ENCODE data around the gene P3R3URF.
A peak's percentile ranks its signal among the peaks of the same experiment; 100 is the strongest.

The P3R3URF gene

DNA sequence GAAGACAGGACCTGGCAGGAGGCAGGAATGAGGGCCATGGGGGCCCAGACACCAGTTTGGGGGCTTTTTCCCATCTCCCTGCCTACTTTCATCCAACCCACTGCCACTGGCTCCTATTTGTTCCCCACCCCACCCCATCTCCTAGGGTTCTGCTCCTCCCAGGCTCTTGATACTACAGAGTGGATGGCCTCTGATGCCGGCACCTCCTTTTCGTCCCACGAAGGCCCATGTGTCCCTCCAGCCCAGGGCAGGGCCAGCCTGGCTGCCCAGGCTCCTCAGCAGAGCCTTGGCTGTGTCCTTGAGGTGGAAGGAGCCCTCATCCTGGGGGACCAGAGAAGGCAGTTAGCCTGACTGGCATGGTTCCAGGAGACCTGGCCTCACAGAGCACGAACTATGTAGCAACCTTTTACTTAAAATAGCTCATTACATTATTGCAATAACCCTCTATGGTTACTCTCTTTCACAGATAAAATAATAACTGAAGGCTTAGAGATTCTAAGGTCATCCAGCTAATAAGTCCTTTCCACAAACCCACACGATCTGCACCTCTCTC, 18.4 kb upstream of the P3R3URF start:
- no peak for DNase-seq (ENCODE audit: low read depth in 1 of 2, low spot score in 1 of 2)

DNA sequence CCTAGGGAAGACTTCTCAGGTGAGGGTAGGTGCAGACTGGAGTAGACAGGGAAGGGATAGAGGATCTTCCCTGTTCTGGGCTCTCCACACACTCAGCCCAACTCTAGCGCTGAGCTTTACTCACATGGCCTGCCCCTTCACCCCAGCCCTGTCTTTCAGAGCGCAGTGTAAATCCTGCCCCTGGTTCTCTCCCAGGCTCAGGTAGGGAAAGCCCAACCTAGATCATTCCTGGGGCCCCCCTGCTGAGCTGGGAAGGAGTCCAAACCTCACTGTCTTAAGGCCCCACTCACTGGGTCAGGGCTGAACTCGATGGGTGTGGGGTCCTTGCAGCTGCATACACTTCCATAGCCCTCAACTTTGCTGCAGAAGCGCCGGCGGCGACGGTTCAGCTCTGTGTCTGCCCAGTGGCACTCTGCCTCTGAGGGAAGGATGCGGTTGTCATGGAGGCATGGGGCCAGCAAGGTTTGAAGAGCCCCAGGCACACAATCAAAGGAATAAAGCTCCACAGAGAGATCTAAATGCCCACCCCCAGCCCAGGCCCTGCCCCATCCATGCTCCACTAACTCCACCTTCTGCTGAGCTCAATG, 17.8 kb upstream of the P3R3URF start:
- DNase-seq (ENCODE audit: low read depth in 1 of 2, low spot score in 1 of 2) = no peak

DNA sequence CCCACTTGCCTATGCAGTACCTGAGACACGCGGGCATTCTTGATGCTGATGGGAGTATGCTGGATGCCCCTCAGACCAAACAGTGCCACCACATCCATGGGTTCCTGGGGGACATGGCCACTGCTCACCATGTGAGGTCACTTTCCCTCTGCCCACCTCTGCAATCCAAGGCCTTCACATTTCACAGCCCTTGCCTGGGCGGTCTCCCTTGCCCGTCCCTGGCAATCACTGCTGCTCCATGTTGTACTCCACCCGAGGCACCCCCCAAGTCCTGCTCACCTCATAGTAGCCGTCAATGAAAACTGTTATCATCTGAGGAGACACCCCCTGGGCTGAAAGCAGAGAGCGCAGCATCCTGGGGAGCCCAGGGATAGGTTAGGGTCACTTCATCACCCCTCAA, 17.0 kb upstream of the P3R3URF start:
- no peak for DNase-seq (ENCODE audit: low read depth in 1 of 2, low spot score in 1 of 2)

DNA sequence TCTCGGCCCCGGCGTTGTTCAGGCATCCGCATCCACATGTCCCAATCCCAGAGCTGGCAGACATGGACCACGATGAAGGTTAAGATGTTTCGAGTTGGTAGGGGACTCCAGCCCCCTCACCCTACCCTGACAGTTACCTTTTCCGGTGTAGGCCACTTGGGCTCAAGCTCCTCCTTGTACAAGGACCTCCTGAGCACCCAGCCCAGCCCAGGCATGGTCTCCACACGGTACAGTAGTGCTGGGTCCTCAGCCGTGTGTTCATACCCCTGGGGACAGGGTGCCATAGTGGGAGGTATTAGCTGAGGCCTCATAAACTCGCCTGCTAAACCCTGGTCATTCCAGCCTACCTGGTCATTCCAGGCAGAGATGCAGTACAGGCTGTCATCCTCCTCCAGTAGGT, 15.9 kb upstream of the P3R3URF start:
- no peak for DNase-seq (ENCODE audit: low read depth in 1 of 2, low spot score in 1 of 2)

DNA sequence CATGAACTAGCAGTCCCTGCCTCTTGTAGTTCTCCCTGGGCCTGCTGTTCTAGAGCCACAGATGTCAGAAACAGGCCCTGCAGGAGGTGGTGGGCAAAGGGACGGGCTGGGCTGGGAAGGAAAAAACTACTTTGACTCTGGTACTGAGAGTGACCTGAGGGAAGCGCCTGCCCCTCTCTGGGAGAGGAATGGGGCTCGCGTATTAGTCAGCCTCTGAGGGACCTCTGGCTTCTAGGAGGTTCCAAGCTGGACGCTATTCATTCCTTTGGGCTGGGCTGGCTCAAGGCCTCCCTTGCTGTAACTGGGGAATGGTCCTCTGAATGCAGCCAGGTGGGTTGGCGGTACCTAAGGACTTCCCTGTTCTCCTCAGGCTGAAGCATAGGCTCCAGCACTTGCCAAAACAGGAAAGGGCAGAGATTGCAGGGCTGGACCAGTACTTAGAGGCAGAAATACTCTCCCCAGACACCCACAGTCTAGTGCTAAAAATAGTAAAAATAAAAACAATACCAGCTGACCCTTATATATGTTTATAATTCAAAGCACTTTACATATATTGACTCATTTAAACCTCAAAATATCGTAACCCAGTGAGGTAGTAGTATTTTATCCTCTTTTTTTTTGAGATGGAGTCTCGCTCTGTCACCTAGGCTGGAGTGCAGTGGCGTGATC, 14.9 kb upstream of the P3R3URF start:
- DNase-seq (ENCODE audit: low read depth in 1 of 2, low spot score in 1 of 2) = no peak

DNA sequence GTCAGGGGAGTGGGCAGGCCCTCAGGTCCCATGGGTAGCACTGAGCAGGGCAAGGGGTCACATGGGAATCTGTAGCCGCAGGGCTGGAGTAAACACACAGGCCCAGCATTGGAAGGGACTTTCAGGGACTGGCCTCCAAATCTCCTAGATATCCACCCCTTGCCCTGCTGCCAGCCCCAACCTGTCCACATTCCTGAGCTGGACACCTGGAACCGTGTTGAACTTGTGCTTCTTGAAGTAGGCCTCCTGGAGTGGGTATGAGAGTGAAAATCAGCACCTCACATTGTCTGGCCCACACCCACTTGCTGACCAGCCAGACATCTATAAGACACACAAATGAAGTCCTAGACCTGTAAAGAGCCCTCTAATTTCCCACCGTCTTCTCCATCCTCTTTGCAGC, 14.3 kb upstream of the P3R3URF start:
- no peak for DNase-seq (ENCODE audit: low read depth in 1 of 2, low spot score in 1 of 2)

DNA sequence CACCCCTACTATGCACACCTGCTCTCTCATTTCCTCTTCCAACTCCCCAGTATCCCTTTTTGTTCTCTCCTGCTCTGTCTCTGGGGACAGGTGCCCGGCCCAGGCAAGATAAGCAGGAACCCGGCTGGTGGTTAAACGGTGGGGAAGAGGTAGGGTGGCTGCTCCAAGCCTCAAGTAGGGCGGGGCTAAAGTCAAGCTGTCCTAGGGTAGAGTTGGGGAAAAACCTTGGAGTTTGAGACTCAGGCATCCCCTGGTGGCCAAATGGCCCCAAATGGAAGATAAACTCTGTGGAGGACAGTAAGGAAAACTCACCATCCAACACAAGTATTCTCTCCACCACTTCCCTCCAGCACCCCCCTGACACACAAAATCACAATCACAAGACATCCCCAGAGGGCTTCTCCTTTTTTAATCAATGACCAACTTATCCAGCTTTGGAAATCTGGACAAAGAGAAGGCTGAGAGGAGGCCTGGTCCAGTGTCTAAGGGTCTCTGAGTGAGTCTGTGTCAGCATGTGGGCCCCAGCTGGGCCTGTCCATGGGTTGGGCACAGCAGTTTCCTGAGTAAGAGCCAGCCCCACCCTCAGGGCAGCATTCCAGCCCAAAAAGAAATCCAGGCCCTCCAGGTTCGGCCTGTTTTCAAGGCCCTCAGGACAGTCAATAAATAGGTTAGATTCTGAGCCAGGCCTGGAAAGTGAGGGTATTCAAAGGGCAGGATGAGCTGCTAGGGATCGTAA, 12.2 kb upstream of the P3R3URF start:
- no peak for DNase-seq (ENCODE audit: low read depth in 1 of 2, low spot score in 1 of 2)

DNA sequence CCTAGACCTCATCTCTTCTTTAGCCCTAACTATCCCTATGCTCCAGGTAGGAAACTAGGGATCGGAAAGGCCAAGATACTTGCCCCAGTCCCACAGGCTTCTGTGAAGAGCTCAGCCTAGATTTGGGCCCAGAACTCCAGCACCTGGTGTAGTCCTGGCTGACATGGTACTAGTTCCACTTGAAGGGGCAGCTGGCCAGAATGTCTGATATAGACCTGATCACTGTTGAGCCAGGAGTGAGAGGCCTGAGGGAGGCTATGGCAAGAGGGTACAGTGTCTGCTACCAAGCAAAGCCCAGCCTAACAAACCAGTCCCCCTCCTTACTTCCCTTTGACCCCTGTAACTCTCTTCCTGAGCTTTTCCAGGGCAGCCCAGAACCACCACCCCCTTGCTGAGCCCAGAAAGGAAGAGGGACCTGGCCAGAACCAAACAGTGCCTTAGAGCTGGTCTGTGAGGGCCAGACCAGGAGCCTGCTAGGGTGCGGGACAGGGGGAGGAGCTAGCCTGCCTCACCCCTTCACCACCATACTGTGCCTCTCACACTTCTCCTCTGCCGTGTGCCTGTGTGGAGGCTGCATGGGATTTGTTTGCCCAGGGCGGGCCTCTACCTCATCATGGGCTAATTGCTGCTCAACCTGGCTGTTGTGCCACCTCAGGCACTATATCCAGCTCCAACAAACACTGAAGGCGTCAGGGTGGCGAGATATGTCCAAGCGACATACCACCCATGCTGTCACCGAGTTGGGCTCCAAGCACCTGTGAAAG, 11.0 kb upstream of the P3R3URF start:
- DNase-seq (ENCODE audit: low read depth in 1 of 2, low spot score in 1 of 2) = no peak

DNA sequence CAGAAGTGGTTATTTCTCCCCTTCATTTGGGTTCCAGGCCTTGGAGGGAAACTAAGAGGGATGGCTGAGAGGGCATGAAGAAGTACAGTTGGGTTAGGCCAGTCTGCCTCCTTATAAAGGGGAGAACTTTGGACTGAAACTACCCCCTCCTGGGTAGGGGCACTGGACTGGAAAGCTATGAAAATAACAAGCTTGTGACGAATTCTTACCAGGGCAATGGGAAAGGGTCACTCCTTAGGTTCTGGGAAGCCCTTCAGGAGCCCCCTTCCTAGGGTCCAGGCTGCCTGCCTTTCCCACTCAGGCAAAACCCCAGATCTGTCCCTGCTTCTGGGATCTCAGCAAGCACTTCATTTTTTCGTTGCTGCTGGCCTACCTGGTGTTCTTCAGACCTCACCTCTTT, 9.8 kb upstream of the P3R3URF start:
- no peak for DNase-seq (ENCODE audit: low read depth in 1 of 2, low spot score in 1 of 2)

DNA sequence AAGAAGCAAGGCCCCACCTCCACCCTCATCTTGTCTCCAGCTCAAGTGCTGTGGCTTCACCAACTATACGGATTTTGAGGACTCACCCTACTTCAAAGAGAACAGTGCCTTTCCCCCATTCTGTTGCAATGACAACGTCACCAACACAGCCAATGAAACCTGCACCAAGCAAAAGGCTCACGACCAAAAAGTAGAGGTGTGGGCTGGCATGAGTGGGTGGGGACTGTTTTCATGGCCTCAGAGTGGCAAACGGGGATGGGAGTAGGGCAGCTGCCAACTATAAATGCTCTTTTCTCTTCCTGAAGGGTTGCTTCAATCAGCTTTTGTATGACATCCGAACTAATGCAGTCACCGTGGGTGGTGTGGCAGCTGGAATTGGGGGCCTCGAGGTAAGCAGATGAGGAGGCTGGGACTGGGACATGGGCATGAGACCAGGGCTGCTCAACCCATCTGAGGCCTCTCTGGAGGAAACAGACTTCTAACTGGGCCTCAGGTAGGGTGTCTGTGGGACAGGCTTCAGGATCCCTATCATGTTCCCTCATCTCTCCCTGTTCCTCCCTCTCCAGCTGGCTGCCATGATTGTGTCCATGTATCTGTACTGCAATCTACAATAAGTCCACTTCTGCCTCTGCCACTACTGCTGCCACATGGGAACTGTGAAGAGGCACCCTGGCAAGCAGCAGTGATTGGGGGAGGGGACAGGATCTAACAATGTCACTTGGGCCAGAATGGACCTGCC, 8.8 kb upstream of the P3R3URF start:
- DNase-seq (ENCODE audit: low read depth in 1 of 2, low spot score in 1 of 2) = peak in 1 of 2 donors; percentile 42

DNA sequence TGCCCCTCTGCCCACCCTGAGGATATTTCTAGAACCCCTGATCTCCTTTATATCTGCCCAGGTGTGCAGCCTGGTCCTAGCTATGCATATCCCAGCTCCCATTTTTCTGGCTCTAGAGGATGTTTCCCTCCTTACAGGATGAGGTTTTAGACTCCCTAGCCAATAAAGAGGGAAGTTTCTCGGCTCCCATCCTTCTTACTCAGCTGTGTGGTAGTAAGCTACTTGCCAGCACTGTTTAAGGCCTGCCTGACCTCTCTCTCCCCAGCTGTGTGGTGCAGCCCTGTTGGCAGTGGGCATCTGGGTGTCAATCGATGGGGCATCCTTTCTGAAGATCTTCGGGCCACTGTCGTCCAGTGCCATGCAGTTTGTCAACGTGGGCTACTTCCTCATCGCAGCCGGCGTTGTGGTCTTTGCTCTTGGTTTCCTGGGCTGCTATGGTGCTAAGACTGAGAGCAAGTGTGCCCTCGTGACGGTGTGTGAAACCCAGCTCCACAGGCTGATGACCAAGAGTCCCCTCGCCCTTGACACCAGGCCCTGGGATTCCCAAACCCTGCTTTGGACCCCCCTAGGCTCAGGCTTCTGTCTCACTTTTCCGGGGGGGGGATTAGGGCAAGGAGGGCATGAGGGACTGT, 7.8 kb upstream of the P3R3URF start:
- no peak for DNase-seq (ENCODE audit: low read depth in 1 of 2, low spot score in 1 of 2)

DNA sequence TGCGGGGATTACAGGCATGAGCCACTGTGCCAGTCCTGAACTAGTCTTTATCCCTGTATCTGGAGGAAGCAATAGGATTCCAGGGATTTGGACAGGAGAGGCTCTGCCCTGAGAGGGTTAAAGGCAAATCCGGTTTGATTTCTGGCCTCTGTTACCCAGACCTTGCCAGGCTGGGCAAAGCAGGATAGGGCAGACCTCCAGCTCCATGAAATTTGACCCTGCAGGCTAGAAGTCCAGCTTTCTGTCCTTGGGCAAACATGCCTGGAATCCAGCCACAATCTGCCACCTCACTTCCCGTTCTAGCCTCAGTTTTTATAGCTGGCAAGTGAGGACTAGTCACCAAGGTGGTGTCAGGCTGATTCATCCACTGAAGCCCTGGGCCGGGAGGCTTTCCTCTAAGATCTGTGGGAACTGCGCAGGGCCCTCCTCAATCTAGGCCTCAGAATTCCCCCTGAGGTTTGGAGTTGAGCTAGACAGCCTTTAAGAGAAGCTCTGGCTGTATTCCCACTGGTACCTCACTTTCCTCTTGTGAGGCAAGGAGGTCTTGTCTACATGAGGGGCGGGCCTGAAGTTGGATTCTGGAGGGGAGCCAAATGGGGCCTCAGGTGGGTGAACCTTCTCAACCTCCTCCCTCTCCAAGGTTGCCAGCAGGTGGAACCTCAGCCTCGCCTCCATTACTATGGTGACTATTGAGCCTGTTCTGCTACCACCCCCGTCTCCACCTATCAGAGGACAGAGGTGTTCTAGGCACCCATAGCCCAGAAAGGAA, 7.0 kb upstream of the P3R3URF start:
- DNase-seq (ENCODE audit: low read depth in 1 of 2, low spot score in 1 of 2) = no peak

DNA sequence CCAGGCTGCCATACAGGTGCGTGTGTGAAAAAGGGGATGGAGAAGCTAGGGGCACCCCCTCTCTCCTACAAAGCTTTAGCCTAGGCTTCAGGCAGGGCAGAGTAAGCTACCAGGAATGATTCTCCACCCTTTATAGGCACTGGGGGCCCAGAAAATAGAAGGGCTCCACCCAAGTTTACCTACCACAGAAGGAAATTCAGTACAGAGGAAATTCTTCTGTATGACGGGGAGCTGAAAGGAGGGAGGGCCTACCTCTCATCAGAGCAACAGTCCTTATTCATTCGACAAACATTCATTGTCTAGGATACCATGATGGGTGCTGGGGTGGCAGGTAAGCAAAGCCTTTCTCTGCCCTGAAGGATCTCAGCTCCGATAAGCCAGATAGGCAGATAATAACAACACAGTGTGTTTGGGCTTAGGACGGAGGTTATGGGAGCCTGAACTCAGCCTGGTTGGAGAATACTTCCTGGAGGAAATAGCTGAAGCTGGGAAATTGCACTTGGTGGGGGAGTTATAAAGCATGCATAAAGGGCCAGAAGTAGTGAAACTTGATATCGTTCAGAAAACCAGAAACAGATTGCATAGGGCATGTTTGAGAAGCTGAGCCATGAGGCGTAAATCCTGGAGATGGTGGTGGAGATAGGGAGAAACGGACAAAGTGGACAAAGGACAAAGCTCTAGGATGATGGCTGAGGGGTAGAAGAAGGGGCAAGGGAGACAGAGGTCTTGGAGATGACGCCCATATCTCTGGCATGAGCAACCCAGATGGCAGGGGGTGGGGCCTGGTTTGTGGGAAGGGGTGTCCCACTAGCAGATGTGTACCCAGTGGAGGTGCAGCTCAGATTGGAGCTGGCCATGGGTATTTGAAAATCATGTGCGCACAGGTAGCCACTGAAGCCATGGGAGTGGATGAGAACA, 5.3 kb upstream of the P3R3URF start:
- DNase-seq (ENCODE audit: low read depth in 1 of 2, low spot score in 1 of 2) = no peak

DNA sequence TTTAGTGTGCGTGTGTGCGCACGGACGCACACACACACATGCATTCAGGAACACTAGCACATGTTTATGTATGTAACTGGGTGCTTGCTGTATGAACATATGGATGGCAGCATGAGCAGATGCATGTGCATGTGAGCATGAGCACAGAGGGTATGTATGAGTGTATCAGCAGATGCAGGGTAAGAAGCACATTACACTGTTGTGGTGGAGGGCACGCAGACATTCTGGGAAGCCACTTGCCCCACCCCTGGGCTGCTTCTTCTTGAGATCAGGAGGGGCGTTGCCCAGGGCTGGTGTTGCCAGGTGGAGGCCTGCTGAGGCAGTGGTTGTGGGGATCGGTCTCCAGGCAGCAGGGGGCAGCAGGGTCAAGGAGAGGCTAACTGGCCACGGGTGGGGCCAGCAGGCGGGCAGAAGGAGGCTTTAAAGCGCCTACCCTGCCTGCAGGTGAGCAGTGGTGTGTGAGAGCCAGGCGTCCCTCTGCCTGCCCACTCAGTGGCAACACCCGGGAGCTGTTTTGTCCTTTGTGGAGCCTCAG, 3.9 kb upstream of the P3R3URF start:
- DNase-seq (ENCODE audit: low read depth in 1 of 2, low spot score in 1 of 2) = no peak

DNA sequence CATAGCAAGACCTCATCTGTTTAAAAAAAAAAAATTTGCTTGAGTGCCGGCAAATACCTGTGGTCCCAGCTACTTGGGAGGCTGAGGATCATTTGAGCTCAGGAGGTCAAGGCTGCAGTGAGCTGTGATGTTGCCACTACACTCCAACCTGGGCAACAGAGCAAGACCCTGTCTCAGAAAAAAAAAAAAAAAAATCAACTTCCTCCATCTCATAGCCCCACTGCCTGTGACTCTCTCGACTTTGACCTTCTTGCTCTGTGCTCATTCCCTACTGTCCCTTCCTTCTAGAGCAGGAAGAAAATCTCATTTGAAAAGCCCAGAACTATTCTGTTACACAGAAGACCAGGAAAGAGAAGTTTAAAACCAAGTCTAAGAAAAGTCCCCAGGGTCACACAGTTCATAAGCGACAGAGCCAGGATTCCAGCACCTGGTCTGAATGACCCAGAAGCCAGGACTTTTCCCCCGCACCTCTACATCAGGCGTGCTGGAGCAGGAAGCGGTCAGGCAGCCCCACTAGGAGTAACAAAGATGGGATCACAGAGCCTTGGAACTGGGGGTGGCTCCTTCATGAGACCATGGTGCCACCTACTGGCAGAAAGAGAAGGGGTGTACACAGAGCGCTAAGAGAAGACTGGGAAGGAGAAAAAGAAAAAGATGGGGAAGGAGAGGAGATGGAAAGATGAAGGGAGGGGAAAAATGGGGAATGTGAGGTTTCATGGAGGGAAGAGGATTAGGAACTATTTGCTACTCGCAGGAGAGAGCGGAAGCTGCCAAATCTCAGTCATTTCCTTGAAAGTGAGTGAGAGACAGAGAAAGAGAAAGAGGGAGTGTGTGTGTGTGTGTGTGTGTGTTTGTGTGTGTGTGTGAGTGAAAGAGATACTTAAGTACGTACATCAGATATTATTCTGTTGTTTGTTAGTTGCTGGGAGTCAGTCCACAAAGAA, 3.1 kb upstream of the P3R3URF start:
- DNase-seq (ENCODE audit: low read depth in 1 of 2, low spot score in 1 of 2) = peak; percentile 21 to 32

DNA sequence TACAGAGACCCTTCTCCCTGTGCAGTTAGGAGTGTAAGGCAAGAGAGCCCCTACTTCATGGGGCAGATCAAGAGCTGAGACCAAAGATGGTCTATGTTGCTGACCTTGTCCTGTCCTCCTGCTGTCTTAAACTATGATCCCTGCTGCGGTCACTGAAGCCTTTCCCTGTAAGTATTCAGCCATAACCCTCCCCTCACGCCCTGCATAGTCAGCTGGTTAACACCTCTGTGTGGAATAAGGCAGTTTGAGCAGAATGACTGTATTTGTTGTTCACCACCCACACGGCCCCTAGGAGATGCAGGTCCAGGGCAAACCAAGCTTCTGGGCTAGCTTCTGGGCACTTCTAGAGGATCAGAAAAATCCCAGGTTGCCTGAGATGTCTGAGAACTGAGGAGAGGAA, 1.0 kb downstream of the P3R3URF start:
- no peak for DNase-seq (ENCODE audit: low read depth in 1 of 2, low spot score in 1 of 2)
